ENCODE measurements around the gene TES. TPM values are rescaled to one million over a fixed set of nuclear protein-coding genes. Genes with fewer than 3 reads are reported as not detected.

TES gene
- total and polyA plus RNA-seq, 2 of the 13 experiments (the other 11 are each of a cell fraction or from before 2014, with no cell fraction given): 21.6 to 23.0 TPM

- TF ChIP-seq DDIT3 (CRISPR knock-in tag; IDR thresholded peaks at IDR 0.05): no peak
- no peak for TF ChIP-seq ZNF33A (CRISPR knock-in tag; IDR thresholded peaks at IDR 0.05; ENCODE audit: borderline replicate concordance)
- TF ChIP-seq ZBTB26 (CRISPR knock-in tag; IDR thresholded peaks at IDR 0.05; ENCODE audit: borderline replicate concordance): no peak
- no peak for TF ChIP-seq ZNF251 (CRISPR knock-in tag; IDR thresholded peaks at IDR 0.05)
- TF ChIP-seq HNRNPK (IDR thresholded peaks at IDR 0.05; ENCODE audit: low read depth, low read length, poor library complexity, severe bottlenecking): no peak
- no peak for TF ChIP-seq BRCA1 (CRISPR knock-in tag; IDR thresholded peaks at IDR 0.05)
- TF ChIP-seq GPBP1L1 (CRISPR knock-in tag; IDR thresholded peaks at IDR 0.05): no peak
- TF ChIP-seq ZBTB25 (CRISPR knock-in tag; IDR thresholded peaks at IDR 0.05): no peak
These were observed 28.3 kb upstream of the TES start (continued) for GRCh38 chr7:116182023-116182422.

GRCh38 chr7:116185450-116185849, 24.9 kb upstream of the TES start:
- no peaks in the 10 kb centered on the region for H3K79me2 ChIP-seq (ENCODE audit: insufficient read depth, low read length)
- no peak overlapping the region for H3K4me3 ChIP-seq (replicated peaks in 1 of 3; ENCODE audit: insufficient read depth in 1 of 3, low read depth in 2 of 3, low read length in 3 of 3)
- intact Hi-C loops (cut with micrococcal nuclease; ENCODE audit: unreplicated experiment) (no loop called here), in situ Hi-C loops (cut with HindIII; ENCODE audit: extremely low pct_ligation_motif_present, low pct_unique_long_range_greater_than_20kb) (no loop called here)
- H3K4me1 ChIP-seq (ENCODE audit: insufficient read depth, low read length): no peaks in the 10 kb centered on the region
- no peak overlapping the region for H2AFZ ChIP-seq (ENCODE audit: low read length)
- H4K20me1 ChIP-seq (ENCODE audit: insufficient read depth, low read length): no peaks in the 10 kb centered on the region
- DNase-seq (ENCODE audit: low spot score) (no peak), FAIRE-seq (no peak), ATAC-seq (no peak)
- no peak overlapping the region for H3K27ac ChIP-seq (ENCODE audit: extremely low read length, insufficient read depth, low read length)
- H3K9ac ChIP-seq (ENCODE audit: insufficient read depth, low read depth, low read length): no peak overlapping the region
- no TSS peak for BruUV-seq (replicated peaks)
- H3K9me3 ChIP-seq (ENCODE audit: low read length): peaks cover 8% of the 10 kb centered on the region
- POLR2A ChIA-PET: no interaction called here
- H3K36me3 ChIP-seq (replicated peaks in 1 of 2; ENCODE audit: control insufficient read depth in 1 of 2, insufficient read depth in 2 of 2, low read length in 2 of 2): no peaks in the 10 kb centered on the region
- no CpG with 5 or more reads among the region's 6 CpGs for WGBS (ENCODE audit: low lambda C conversion rate)
- H3K27me3 ChIP-seq (ENCODE audit: control insufficient read depth in 1 of 2, insufficient read depth in 2 of 2, low read length in 2 of 2): no peaks in the 10 kb centered on the region
- H3K4me2 ChIP-seq (ENCODE audit: low read depth, low read length): no peak overlapping the region
- CTCF ChIA-PET (ENCODE audit: low intra/inter-chr PET ratio, low total read pairs): no interaction called here
- TF ChIP-seq ZNF337 (CRISPR knock-in tag; IDR thresholded peaks at IDR 0.05; ENCODE audit: borderline replicate concordance, low read depth) (no peak), ZBED4 (CRISPR knock-in tag; IDR thresholded peaks at IDR 0.05; ENCODE audit: borderline replicate concordance) (no peak), ZNF800 (CRISPR knock-in tag; IDR thresholded peaks at IDR 0.05) (no peak), ZNF468 (CRISPR knock-in tag; IDR thresholded peaks at IDR 0.05) (no peak), TEAD3 (CRISPR knock-in tag; optimal IDR thresholded peaks at IDR 0.05; ENCODE audit: borderline replicate concordance) (no peak), MEF2D (CRISPR knock-in tag; IDR thresholded peaks at IDR 0.05) (no peak)

All from HepG2 (cell line).